ENCODE measurements around the gene SIGLEC6. TPM values are rescaled to one million over a fixed set of nuclear protein-coding genes. Genes with fewer than 3 reads are reported as not detected.

SIGLEC6 gene
- total RNA-seq, 1 experiment from 2014 or later: 0.31 TPM

- Histone ChIP-seq H2BK120ac (ENCODE audit: low read depth, low read length, poor library complexity, severe bottlenecking) (no peak overlapping the region), H3K9ac (ENCODE audit: extremely low read depth, insufficient read length, low read length) (no peak overlapping the region), H3K4me1 (ENCODE audit: insufficient read depth, low read length) (no peaks in the 10 kb centered on the region), H3K56ac (ENCODE audit: insufficient read length, low read depth, low read length) (no peak overlapping the region), H2AFZ (ENCODE audit: low read length) (no peak overlapping the region), H3K23ac (ENCODE audit: insufficient read length, low read depth, low read length) (no peak overlapping the region), H3K79me2 (ENCODE audit: insufficient read depth, low read length) (no peaks in the 10 kb centered on the region), H2AK5ac (ENCODE audit: insufficient read length, low read length) (no peak overlapping the region), H2BK20ac (ENCODE audit: low read depth, low read length, poor library complexity, severe bottlenecking) (no peak overlapping the region), H2BK15ac (ENCODE audit: low read depth, low read length) (no peak overlapping the region), H4K20me1 (ENCODE audit: control insufficient read depth, insufficient read depth, insufficient read length) (no peaks in the 10 kb centered on the region), H4K5ac (ENCODE audit: insufficient read length, low read depth, low read length) (no peak overlapping the region), H4K91ac (ENCODE audit: insufficient read length, low read depth, low read length) (no peak overlapping the region), H3K4ac (ENCODE audit: low read depth, low read length) (no peak overlapping the region), H3K27ac (ENCODE audit: insufficient read length, low read depth, low read length) (no peak overlapping the region), H3K4me2 (ENCODE audit: insufficient read depth, insufficient read length, low read length) (no peak overlapping the region), H3K79me1 (ENCODE audit: insufficient read depth, low read depth, low read length, poor library complexity, severe bottlenecking) (no peaks in the 10 kb centered on the region), H3K18ac (ENCODE audit: insufficient read length, low read depth, low read length) (no peak overlapping the region), H3K14ac (ENCODE audit: insufficient read depth, low read length) (no peak overlapping the region), H2BK5ac (ENCODE audit: insufficient read length, low read length) (no peak overlapping the region), H2BK12ac (ENCODE audit: insufficient read length, low read depth, low read length) (no peak overlapping the region), H4K8ac (replicated peaks; ENCODE audit: insufficient read length, low read depth, low read length) (no peak overlapping the region), H3T11ph (ENCODE audit: low read length) (no peak overlapping the region), H3K9me3 (ENCODE audit: control insufficient read depth, low read depth, low read length) (no peaks in the 10 kb centered on the region), H3K27me3 (ENCODE audit: insufficient read depth, low read length) (no peaks in the 10 kb centered on the region), H3K23me2 (ENCODE audit: insufficient read length, low read depth, low read length, poor library complexity, severe bottlenecking) (no peaks in the 10 kb centered on the region)
- H3K4me3 Mint-ChIP-seq: no peak overlapping the region
- H3K27ac Mint-ChIP-seq: no peak overlapping the region
- no peaks in the 10 kb centered on the region for H3K4me1 Mint-ChIP-seq
- no peak for DNase-seq
- peaks cover 0 to 4% (median 2%) of the 10 kb centered on the region in 3 experiments; a peak in 1 of 7 replicates for H3K36me3 Mint-ChIP-seq (ENCODE audit: insufficient read depth in 1 of 3, low read depth in 3 of 3)
- WGBS (ENCODE audit: extremely low coverage, insufficient read length, low lambda C conversion rate): no CpG with 5 or more reads among the region's 2 CpGs
- peaks cover 22% of the 10 kb centered on the region for H3K27me3 Mint-ChIP-seq (ENCODE audit: low read depth)
- TF ChIP-seq CTCF (conservative IDR thresholded peaks at IDR 0.05): no peak
- peaks cover 26 to 89% of the 10 kb centered on the region in 2 experiments for H3K9me3 Mint-ChIP-seq
Measured at GRCh38 chr19:51513968-51514367, 17.5 kb downstream of the SIGLEC6 start.

All from H9 (cell line).